ENCODE measurements around the gene RALGAPB.

Gene RALGAPB

GRCh38 chr20:38433304-38433972 lies 39.2 kb upstream of the RALGAPB start:
- peak overlapping the region; percentile 90 for H3K9ac ChIP-seq (ENCODE audit: low read length)
- peak overlapping the region; percentile 98 for H3K4me3 ChIP-seq (ENCODE audit: low read length)
- 0 out of 2 replicates have a peak, but pooled peaks cover 3% of the 10 kb centered on the region for H3F3A ChIP-seq (ENCODE audit: insufficient read depth, low read length)
- H3K4me1 ChIP-seq (ENCODE audit: low read length): peaks cover 20% of the 10 kb centered on the region; the same call in 1 of the 2 replicates
- DNase-seq: no peak
- H4K20me1 ChIP-seq (ENCODE audit: insufficient read depth, low read length): peaks cover 51% of the 10 kb centered on the region
- H3K27ac ChIP-seq (ENCODE audit: low read length): no peak overlapping the region
- peaks cover 46% of the 10 kb centered on the region for H3K36me3 ChIP-seq (replicated peaks; ENCODE audit: insufficient read depth, low read length)
- peaks cover 67% of the 10 kb centered on the region for H3K79me2 ChIP-seq (ENCODE audit: low read length)
- no peaks in the 10 kb centered on the region for H3K27me3 ChIP-seq (replicated peaks; ENCODE audit: insufficient read depth, low read length)
- H3K9me2 ChIP-seq (replicated peaks; ENCODE audit: insufficient read depth, low read length): no peaks in the 10 kb centered on the region
- peak overlapping the region; percentile 91 for H3K4me2 ChIP-seq (ENCODE audit: low read depth, low read length)
- H3K9me3 ChIP-seq (replicated peaks; ENCODE audit: insufficient read depth, low read length): no peaks in the 10 kb centered on the region
- H2AFZ ChIP-seq (ENCODE audit: low read length): no peak overlapping the region
- no peak for TF ChIP-seq EZH2 (optimal IDR thresholded peaks at IDR 0.05; ENCODE audit: low read depth, low read length)
- TF ChIP-seq CTCF (IDR thresholded peaks at IDR 0.05; ENCODE audit: low read length): no peak
- no peak for TF ChIP-seq EZH2phosphoT487 (IDR thresholded peaks at IDR 0.05; ENCODE audit: low read length)

- H3K79me2 ChIP-seq (ENCODE audit: low read length): peaks cover 59% of the 10 kb centered on the region
- no peaks in the 10 kb centered on the region for H3K27me3 ChIP-seq (replicated peaks; ENCODE audit: insufficient read depth, low read length)
- peak overlapping the region; percentile 91 for H3K4me2 ChIP-seq (ENCODE audit: low read depth, low read length)
- TF ChIP-seq EZH2 (optimal IDR thresholded peaks at IDR 0.05; ENCODE audit: low read depth, low read length): no peak
- H3K4me1 ChIP-seq (ENCODE audit: low read length): peaks cover 20% of the 10 kb centered on the region; the same call in 1 of the 2 replicates
- H4K20me1 ChIP-seq (ENCODE audit: insufficient read depth, low read length): peaks cover 43% of the 10 kb centered on the region
- H3F3A ChIP-seq (ENCODE audit: insufficient read depth, low read length): 0 out of 2 replicates have a peak, but pooled peaks cover 3% of the 10 kb centered on the region
- peak; percentile 35 for DNase-seq
- H3K4me3 ChIP-seq (ENCODE audit: low read length): peak overlapping the region; percentile 98
- H3K9me2 ChIP-seq (replicated peaks; ENCODE audit: insufficient read depth, low read length): no peaks in the 10 kb centered on the region
- H3K9me3 ChIP-seq (replicated peaks; ENCODE audit: insufficient read depth, low read length): no peaks in the 10 kb centered on the region
- no peak overlapping the region for H2AFZ ChIP-seq (ENCODE audit: low read length)
- peak overlapping the region; percentile 90 for H3K9ac ChIP-seq (ENCODE audit: low read length)
- peaks cover 39% of the 10 kb centered on the region for H3K36me3 ChIP-seq (replicated peaks; ENCODE audit: insufficient read depth, low read length)
- H3K27ac ChIP-seq (ENCODE audit: low read length): peak overlapping the region; percentile 60; the same call in 1 of the 2 replicates
Observed at GRCh38 chr20:38434301-38434741, 38.3 kb upstream of the RALGAPB start.

- Histone ChIP-seq H3F3A (ENCODE audit: insufficient read depth, low read length) (0 out of 2 replicates have a peak, but pooled peaks cover 3% of the 10 kb centered on the region), H4K20me1 (ENCODE audit: insufficient read depth, low read length) (peaks cover 37% of the 10 kb centered on the region), H3K4me2 (ENCODE audit: low read depth, low read length) (peak within 1 kb of the TSS; percentile 91), H3K4me3 (ENCODE audit: low read length) (peak within 1 kb of the TSS; percentile 98), H3K9ac (ENCODE audit: low read length) (peak within 1 kb of the TSS; percentile 90), H3K79me2 (ENCODE audit: low read length) (peaks cover 52% of the 10 kb centered on the region), H3K9me2 (replicated peaks; ENCODE audit: insufficient read depth, low read length) (no peaks in the 10 kb centered on the region), H3K9me3 (replicated peaks; ENCODE audit: insufficient read depth, low read length) (no peaks in the 10 kb centered on the region), H3K27me3 (replicated peaks; ENCODE audit: insufficient read depth, low read length) (no peaks in the 10 kb centered on the region), H3K27ac (ENCODE audit: low read length) (peak within 1 kb of the TSS; percentile 60), H3K36me3 (replicated peaks; ENCODE audit: insufficient read depth, low read length) (peaks cover 34% of the 10 kb centered on the region), H3K4me1 (ENCODE audit: low read length) (peaks cover 20% of the 10 kb centered on the region; the same call in 1 of the 2 replicates), H2AFZ (ENCODE audit: low read length) (peak within 1 kb of the TSS; percentile 64)
- peak; percentile 99 for TF ChIP-seq CTCF (IDR thresholded peaks at IDR 0.05; ENCODE audit: low read length)
- no peak for TF ChIP-seq EZH2phosphoT487 (IDR thresholded peaks at IDR 0.05; ENCODE audit: low read length)
- no peak for TF ChIP-seq EZH2 (optimal IDR thresholded peaks at IDR 0.05; ENCODE audit: low read depth, low read length)
- peak; percentile 94 for DNase-seq
Observed at GRCh38 chr20:38434770-38435554, 37.7 kb upstream of the RALGAPB start, which contains the start of gene SNHG17. TSS of gene SNHG17 (minus strand) at chr20:38435328.

All from MM.1S (cell line).